K562 (cell line): ENCODE measurements around the gene ZKSCAN4. TPM values are rescaled to one million over a fixed set of nuclear protein-coding genes. Genes with fewer than 3 reads are reported as not detected.

Source experiments
- CREBBP ChIP-seq: IDR thresholded peaks from one replicate; pipeline ENCODE4 v1.6.1; 2012; ENCODE audit warnings: low read depth, mild to moderate bottlenecking, control low read depth, inconsistent platforms, low read length
- ELF1 ChIP-seq: fragments of 200-800 bp; sonication (Bioruptor generic); IDR thresholded peaks from 2 replicates; pipeline ENCODE4 v1.6.1; 2016; ENCODE audit warnings: missing genetic modification characterization, missing compliant biosample characterization
- EP400 ChIP-seq: fragments of 450-650 bp; IDR thresholded peaks from 2 replicates; pipeline ENCODE4 v1.6.1; 2017; ENCODE audit warnings: antibody characterized with exemption, mild to moderate bottlenecking, moderate library complexity
- HMG20B ChIP-seq: fragments of 250-450 bp; sonication (Bioruptor Pico); IDR thresholded peaks from 2 replicates; pipeline ENCODE4 v1.5.0; 2021; ENCODE audit warnings: mild to moderate bottlenecking
- MCM7 ChIP-seq, 2 experiments: fragments of 450-650 bp; IDR thresholded peaks; 2 replicates each; pipeline ENCODE4 v1.6.1; 2016 to 2018
- MTA1 ChIP-seq: fragments of 450-650 bp; IDR thresholded peaks from 2 replicates; pipeline ENCODE4 v1.6.1; 2017; ENCODE audit warnings: borderline replicate concordance
- NFRKB ChIP-seq: fragments of 450-650 bp; IDR thresholded peaks from 2 replicates; pipeline ENCODE4 v1.6.1; 2016; ENCODE audit warnings: low read depth
- PHB ChIP-seq: fragments of 250-450 bp; sonication (Bioruptor Pico); IDR thresholded peaks from 2 replicates; pipeline ENCODE4 v1.5.0; 2021
- SNIP1 ChIP-seq: fragments of 450-650 bp; IDR thresholded peaks from 2 replicates; pipeline ENCODE4 v1.7.1; 2017; ENCODE audit warnings: low read depth, mild to moderate bottlenecking
- TAF1 ChIP-seq: IDR thresholded peaks from 2 replicates; pipeline ENCODE4 v1.6.1; 2011; ENCODE audit warnings: mild to moderate bottlenecking, low read length, moderate library complexity; ENCODE audit not compliant: insufficient read depth, control insufficient read depth, severe bottlenecking; ENCODE audit errors: extremely low read depth
- TAF15 ChIP-seq: fragments of 200-400 bp; formaldehyde crosslinking; IDR thresholded peaks from 2 replicates; pipeline ENCODE4 v1.6.1; 2017; ENCODE audit warnings: mild to moderate bottlenecking, low read depth, low read length, moderate library complexity
- TAF7 ChIP-seq: fragments of 450-650 bp; IDR thresholded peaks from 2 replicates; pipeline ENCODE4 v1.6.1; 2016; ENCODE audit warnings: missing genetic modification characterization, missing compliant biosample characterization
- ZC3H8 ChIP-seq: fragments of 450-650 bp; IDR thresholded peaks from 2 replicates; pipeline ENCODE4 v1.6.1; 2017
- ZFP1 ChIP-seq: fragments of 450-650 bp; formaldehyde crosslinking; IDR thresholded peaks from 2 replicates; pipeline ENCODE4 v1.4.0; 2020; ENCODE audit warnings: mild to moderate bottlenecking, mixed read lengths
- ZNF174 ChIP-seq: fragments of 250-450 bp; sonication (Bioruptor Pico); IDR thresholded peaks from 2 replicates; pipeline ENCODE4 v1.4.0; 2020; ENCODE audit warnings: mild to moderate bottlenecking
- ZNF253 ChIP-seq: fragments of 250-450 bp; sonication (Bioruptor Pico); conservative IDR thresholded peaks from 2 replicates; pipeline ENCODE4 v1.6.1; 2021; ENCODE audit warnings: mild to moderate bottlenecking
- polyA plus RNA-seq, 8 experiments: library from polyadenylated mRNA; depleted of rRNA in 4 of 8; stranded (reverse) in 5 of 8; unstranded in 3 of 8; fragments of >200 nt; fragmentation: Nextera tagmentation in 2 of 8; fragmentation: Illumina TruSeq in 1 of 8; extraction: Ambion mirVana in 2 of 8; extraction: Trizol in 1 of 8; gene quantifications; 2 replicates each; pipeline versions ENCODE4 v1.2.1 to v1.2.3, GENCODE V29; 2011 to 2014; ENCODE audit warnings: inconsistent platforms in 1 of 8, missing spikeins in 1 of 8
- total RNA-seq, 7 experiments: library from RNA; depleted of rRNA in 6 of 7; stranded (reverse); fragments of >200 nt in 6 of 7; fragmentation: Illumina TruSeq in 2 of 7; extraction: Trizol in 2 of 7; gene quantifications; 2 replicates each; pipeline versions ENCODE4 v1.2.1 to v1.2.3, GENCODE V29; 2011 to 2021; ENCODE audit warnings: low replicate concordance in 1 of 7
- TF ChIP-seq, protein P1 (sequence below), 2 experiments: fragments of 450-650 bp in 1 of 2; sonication (generic) in 1 of 2; formaldehyde crosslinking; conservative IDR thresholded peaks; 2 replicates each; pipeline versions ENCODE4 v1.4.0 to v1.8.1; 2020 to 2022; ENCODE audit warnings: mild to moderate bottlenecking in 1 of 2, missing genetic modification reagents in 1 of 2
- TF ChIP-seq, protein P2 (sequence below), 2 experiments: fragments of 450-650 bp; IDR thresholded peaks; 2 replicates each; pipeline ENCODE4 v1.6.1; 2016; ENCODE audit warnings: mild to moderate bottlenecking in 2 of 2, borderline replicate concordance in 1 of 2, low read depth in 1 of 2, moderate library complexity in 1 of 2
- TF ChIP-seq, protein P3 (sequence below), 2 experiments: fragments of 450-650 bp; IDR thresholded peaks; 2 replicates each; pipeline ENCODE4 v1.6.1; 2016

ZKSCAN4 gene
- total and polyA plus RNA-seq, 9 of the 15 experiments (the other 6 are each of a cell fraction or from before 2014, with no cell fraction given) = 1.2 to 5.3 (median 4.7) TPM

DNA sequence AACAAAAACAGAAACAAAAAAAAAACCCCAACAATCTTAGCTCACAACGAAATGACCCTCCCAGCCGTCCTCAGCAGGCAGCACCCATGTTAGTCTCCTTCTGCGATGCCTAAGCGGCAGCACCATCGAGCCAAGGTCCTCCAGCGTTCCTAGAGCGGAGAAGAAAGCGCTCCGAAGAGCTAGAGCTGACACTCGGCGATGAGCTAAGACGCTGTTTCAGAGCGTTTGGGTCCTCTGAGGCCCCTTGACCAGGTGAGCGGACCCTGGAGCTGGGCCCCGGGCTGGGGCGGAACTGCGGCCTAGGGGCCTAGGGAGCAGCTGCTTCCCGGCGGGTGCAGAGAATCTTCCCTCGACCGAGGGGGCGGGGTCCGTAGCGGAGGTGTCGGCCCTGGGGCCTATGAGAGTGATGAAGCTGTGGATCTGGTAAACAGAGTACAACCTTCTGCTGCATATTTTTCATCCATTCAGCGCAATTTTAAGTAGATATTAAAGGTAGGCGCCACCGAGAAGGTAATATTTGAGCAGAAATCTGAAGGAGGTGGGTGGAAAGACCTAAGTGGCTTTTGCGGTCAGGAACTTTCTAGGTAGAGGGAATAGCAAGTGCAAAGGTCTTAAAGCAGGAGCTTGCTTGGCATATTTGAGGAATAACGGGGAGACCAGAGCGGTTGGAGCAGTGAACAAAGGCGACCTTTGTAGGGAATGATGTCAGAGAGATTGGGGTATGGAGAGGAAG is 15.1 kb upstream of the ZKSCAN4 start, which contains the start of gene ZSCAN26 (continued):
- TF ChIP-seq, protein P1, sequence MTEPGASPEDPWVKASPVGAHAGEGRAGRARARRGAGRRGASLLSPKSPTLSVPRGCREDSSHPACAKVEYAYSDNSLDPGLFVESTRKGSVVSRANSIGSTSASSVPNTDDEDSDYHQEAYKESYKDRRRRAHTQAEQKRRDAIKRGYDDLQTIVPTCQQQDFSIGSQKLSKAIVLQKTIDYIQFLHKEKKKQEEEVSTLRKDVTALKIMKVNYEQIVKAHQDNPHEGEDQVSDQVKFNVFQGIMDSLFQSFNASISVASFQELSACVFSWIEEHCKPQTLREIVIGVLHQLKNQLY (CRISPR knock-in tag; conservative IDR thresholded peaks at IDR 0.05) = no peak
- TF ChIP-seq PHB (CRISPR knock-in tag) = no peak
- TF ChIP-seq ZC3H8 = no peak
- TF ChIP-seq ZNF253 (CRISPR knock-in tag) = no peak
- TF ChIP-seq TAF7 = peak; percentile 95
- peak; percentile 99 for TF ChIP-seq NFRKB
- no peak for TF ChIP-seq TAF15
- no peak for TF ChIP-seq CREBBP
- no peak for TF ChIP-seq HMG20B
- TF ChIP-seq, protein P2, sequence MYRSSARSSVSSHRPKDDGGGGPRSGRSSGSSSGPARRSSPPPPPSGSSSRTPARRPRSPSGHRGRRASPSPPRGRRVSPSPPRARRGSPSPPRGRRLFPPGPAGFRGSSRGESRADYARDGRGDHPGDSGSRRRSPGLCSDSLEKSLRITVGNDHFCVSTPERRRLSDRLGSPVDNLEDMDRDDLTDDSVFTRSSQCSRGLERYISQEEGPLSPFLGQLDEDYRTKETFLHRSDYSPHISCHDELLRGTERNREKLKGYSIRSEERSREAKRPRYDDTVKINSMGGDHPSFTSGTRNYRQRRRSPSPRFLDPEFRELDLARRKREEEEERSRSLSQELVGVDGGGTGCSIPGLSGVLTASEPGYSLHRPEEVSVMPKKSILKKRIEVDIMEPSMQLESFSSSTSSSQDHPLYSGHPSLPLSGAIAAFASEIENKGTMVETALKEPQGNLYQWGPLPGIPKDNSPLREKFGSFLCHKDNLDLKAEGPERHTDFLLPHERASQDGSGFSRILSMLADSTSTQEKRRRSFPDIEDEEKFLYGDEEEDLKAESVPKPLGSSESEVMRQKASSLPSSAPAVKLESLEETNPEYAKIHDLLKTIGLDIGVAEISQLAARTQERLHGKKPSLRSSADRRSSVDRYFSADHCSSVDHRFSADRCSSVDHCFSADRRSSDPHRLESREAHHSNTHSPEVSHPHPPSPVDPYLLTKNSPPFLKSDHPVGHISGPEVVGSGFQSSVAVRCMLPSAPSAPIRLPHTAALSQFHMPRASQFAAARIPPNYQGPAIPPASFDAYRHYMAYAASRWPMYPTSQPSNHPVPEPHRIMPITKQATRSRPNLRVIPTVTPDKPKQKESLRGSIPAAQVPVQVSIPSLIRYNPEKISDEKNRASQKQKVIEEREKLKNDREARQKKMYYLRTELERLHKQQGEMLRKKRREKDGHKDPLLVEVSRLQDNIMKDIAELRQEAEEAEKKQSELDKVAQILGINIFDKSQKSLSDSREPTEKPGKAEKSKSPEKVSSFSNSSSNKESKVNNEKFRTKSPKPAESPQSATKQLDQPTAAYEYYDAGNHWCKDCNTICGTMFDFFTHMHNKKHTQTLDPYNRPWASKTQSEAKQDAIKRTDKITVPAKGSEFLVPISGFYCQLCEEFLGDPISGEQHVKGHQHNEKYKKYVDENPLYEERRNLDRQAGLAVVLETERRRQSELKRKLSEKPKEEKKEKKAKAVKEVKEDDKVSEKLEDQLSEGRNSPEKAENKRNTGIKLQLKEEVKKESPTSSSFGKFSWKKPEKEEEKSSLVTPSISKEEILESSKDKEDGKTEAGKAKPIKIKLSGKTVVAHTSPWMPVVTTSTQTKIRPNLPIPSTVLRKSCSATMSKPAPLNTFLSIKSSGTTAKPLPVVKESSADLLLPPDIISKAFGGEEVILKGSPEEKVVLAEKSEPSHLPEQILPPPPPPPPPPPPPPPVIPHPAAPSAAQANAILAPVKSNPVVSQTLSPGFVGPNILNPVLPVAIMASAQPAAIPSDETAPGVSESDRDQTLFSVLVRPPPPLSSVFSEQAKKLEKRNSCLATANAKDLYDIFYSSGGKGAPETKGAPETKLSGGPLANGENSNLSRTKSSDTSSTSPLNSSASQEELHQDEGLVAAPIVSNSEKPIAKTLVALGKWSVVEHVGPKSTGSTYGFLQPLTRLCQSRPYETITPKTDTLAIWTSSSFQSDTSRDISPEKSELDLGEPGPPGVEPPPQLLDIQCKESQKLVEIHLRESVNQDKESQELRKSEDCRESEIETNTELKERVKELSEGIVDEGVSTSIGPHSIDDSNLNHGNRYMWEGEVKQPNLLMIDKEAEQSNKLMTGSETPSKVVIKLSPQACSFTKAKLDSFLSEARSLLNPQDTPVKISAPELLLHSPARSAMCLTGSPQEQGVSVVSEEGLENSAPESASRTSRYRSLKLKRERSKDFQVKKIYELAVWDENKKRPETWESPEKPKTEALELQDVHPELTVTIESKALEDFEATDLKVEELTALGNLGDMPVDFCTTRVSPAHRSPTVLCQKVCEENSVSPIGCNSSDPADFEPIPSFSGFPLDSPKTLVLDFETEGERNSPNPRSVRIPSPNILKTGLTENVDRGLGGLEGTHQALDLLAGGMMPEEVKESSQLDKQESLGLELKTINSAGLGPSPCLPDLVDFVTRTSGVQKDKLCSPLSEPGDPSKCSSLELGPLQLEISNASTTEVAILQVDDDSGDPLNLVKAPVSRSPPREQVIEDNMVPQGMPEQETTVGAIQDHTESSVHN (IDR thresholded peaks at IDR 0.05; ENCODE audit: borderline replicate concordance in 1 of 2, low read depth in 1 of 2) = peak in 1 of 2 experiments; percentile 50; a peak in 1 of 4 replicates
- no peak for TF ChIP-seq ZFP1 (CRISPR knock-in tag)
- TF ChIP-seq, protein P3, sequence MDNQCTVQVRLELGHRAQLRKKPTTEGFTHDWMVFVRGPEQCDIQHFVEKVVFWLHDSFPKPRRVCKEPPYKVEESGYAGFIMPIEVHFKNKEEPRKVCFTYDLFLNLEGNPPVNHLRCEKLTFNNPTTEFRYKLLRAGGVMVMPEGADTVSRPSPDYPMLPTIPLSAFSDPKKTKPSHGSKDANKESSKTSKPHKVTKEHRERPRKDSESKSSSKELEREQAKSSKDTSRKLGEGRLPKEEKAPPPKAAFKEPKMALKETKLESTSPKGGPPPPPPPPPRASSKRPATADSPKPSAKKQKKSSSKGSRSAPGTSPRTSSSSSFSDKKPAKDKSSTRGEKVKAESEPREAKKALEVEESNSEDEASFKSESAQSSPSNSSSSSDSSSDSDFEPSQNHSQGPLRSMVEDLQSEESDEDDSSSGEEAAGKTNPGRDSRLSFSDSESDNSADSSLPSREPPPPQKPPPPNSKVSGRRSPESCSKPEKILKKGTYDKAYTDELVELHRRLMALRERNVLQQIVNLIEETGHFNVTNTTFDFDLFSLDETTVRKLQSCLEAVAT (IDR thresholded peaks at IDR 0.05) = peak; percentile 54 to 58; a peak in 3 of 4 replicates
- no peak for TF ChIP-seq MCM7 (IDR thresholded peaks at IDR 0.05)
- TF ChIP-seq EP400 = peak; percentile 81
- TF ChIP-seq TAF1 = peak; percentile 91
- peak; percentile 59 for TF ChIP-seq MTA1
- TF ChIP-seq ZNF174 (CRISPR knock-in tag) = no peak
- no peak; the same call in 1 of the 2 replicates for TF ChIP-seq ELF1 (tag)
- TF ChIP-seq SNIP1 = peak; percentile 96
